Activated T-cell treated with anti-CD3 and anti-CD28 coated beads for 1 hour (primary cell): ENCODE measurements around the gene METTL1.
"Not testable (repeated sequence)": the region's sequence is repeated elsewhere in the genome, so short reads cannot be mapped to it uniquely, and the experiment has no call there.

Experiments
- DNase-seq: peaks from one replicate; pipeline ENCODE4 v3.0.0-alpha.2; 2020; ENCODE audit warnings: low read depth

The METTL1 gene

DNA sequence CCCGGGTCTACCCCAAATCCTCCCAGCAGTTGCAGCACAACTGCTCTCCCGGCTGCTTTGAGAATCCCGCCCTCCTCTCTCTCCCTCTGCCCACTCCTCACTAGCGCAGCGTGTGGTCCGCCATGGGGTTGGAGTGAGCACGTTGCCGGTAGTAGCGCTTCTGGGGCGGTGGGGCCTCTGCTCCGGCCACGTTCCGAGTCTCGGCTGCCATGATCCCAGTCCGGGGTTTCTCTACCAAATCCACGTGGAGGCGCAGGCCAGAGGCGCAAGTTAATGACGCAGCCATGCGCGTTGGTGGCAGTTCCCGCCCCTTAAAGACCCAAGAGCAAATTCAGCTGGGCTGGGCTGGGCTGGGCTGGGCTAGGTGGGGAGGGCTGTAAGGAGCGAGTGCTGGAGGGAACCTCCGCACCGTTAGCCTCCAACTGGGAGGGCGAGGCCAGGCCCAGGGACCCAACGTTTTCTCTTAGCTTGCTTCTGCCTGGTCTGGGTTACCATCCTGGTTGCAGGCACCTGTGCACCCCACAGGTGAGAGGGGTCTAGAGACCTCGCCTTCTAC lies at the start of gene METTL1:
METTL1 (minus strand) TSS at position 233 of the 556 bp plus-strand sequence; CDS start at position 211, 22 bp downstream.
- DNase-seq: peak; percentile 78

DNA sequence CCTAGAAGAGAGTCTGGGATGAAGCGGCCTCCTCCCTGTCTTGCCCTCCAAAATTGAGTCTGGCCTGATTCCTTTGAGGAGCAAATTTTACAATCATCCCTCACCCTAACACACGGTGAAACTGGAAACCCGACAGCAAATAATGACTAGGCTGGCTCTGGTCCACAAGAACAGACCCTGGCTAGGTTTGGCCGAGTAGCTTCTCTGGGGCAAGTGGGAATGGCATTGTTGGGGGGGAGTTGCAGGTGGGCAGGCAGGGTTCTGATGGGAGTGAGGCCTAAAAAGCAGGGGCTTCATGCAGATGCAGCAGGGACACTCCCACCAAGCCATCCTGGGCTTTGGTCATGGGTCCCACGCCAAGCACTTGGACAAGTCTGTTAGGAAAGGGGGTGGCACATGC lies 49.1 kb upstream of the METTL1 start:
- DNase-seq: not testable (repeated sequence)

DNA sequence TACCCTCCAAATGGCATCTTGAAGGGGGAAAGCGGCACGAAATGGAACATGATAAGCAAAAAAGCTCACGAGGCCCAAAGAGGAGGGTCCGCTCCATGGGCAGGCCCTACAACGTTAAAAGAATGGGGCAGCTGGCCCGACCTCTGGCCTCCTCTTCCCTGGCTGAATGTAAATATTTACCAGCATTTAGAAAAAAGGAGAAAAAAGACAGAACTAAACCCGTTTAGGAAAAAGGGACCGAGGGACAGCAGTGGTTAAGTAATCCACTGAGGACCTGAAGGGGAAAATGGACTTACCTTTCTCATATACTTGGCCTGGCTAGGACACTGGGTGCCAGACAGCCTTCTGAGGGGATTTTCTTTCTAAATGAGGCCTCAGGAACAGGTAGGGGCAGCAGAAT lies 48.2 kb upstream of the METTL1 start:
- not testable (repeated sequence) for DNase-seq

DNA sequence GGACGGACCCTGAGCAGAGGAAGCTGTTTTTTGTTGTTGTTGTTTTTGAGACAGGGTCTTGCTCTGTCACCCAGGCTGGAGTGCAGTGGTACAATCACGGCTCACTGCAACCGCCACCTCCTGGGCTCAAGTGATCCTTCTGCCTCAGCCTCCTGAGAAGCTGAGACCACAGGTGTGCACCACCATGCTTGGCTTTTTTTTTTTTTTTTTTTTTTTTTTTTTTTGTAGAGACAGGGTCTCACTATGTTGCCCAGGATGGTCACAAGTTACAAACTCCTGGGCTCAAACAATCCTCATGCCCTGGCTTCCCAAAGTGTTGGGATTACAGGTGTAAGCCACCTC lies 46.1 kb upstream of the METTL1 start:
- DNase-seq: not testable (repeated sequence)

DNA sequence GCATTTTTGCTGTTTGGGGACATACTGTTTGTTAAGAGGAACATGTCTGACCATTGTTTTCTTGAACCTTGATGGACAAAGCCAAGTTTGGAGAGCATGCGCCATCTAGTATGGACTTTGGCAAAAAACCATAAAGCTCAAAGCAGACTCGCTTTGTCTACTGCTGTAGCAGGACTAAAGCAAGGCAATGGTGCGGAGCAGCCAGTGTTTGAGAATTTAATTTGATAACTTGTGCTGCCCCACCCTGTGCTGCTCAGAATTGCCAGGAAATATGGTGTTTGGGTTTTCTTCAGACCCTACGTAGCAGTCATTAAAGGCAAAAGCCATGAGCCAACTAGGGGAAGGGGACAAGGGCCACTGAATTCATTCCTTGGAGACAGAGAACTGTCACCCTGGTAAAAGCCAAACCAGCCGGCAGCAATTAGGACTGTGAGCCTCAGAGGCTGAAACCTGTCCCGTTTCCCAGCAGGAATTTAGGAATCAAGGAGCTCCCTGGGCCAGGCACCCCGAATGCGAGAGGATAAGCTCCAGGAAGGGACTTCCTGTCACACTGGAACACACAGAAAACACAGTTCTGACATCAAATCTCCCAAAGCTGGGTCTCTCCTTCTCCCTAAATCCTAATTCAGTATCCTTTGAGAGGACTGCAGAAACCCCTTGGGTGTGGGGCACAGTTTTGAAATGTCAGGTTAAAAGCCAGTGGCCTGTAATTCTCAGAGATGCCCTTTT lies 45.5 kb upstream of the METTL1 start:
- DNase-seq: no peak

DNA sequence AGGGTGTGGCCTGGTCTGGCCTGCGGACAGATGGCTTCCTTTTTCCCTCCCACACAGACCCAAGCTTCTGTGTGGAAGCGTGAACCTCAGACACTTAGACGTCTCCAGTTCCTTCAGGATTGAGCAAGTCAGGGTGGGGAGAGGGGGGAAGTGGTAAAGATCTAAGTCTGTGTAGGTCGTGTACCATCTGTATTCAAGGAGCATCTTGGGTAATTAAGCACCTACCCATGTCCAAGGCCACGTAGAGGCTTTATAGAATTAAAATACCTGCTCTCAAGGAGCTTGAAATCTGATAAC lies 44.9 kb upstream of the METTL1 start:
- DNase-seq: no peak

DNA sequence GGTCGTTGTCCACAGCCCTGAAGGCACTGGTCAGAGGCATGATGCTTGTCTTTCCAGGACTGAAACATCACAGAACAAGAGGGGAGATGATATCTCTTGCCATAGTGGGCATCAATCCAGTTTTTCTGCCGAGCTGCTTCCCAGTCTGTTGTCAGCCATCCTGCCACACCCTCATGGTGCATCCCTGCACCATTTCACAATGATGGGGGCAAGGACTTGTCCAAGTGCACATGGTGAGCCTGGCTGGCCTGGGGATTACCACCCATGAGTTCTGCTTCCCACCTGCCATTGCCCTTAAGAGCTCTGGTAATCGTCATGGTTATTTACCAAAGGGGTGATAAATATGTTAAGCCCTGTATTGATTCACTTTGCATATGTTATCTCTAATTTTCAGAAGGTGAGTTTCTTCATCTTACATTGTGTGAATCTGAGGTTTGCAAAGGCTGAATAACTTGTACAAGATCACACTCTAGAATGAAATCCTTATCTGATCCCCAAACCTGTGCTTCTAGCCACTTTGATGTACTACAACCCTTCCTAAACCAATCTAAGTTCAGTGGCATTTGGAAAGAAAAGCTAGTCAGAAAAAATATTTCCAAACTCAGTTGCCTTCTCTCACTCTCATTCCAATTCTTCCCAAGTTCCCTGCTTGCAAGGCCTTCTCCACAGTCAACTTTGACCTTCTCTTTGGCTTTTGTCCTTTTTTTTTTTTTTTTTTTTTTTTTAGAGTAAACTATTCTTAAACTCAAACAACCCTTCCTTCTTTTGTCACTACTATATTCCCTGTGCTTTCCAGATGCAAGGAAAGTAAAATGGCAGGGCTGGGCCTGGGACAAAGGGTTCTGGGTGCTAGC lies 44.3 kb upstream of the METTL1 start:
- no peak for DNase-seq

DNA sequence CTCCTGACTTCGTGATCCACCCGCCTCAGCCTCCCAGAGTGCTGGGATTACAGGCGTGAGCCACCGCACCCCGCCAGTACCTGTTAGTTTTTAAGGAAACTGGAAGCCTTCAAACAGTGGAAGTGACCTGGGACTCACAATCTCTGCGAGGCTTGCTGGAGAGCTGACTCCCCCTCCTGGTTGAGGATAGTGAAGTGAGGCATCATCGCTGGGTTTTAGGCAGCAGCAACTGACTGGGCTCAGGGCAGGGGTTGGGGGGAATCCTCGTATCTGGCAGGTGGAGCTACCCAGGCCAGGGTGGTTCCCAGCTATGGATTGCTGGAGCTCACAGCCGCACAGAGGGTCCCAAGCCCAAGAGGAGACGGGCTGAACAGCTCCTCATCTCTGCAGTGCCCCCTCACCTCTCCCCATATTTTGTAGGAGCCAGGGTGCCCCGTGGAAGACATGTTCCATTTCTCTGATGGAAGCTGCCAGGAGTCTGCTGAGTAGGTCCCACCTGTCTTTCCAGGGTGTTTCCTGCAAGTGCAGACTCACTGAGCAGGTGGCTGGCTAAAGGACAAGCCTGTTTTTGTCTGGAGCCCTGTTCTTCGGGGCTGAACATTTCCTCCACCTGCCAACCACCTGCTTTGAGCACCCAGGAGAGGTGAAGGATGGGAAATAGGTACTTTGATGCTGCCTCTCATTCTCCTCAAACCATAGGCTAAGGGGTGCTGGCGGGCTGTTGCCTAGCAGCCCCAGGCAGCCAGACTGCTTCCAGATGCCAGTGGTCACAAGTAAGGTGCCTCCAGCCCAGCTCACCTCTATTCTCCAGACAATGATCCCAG lies 43.5 kb upstream of the METTL1 start:
- no peak for DNase-seq

DNA sequence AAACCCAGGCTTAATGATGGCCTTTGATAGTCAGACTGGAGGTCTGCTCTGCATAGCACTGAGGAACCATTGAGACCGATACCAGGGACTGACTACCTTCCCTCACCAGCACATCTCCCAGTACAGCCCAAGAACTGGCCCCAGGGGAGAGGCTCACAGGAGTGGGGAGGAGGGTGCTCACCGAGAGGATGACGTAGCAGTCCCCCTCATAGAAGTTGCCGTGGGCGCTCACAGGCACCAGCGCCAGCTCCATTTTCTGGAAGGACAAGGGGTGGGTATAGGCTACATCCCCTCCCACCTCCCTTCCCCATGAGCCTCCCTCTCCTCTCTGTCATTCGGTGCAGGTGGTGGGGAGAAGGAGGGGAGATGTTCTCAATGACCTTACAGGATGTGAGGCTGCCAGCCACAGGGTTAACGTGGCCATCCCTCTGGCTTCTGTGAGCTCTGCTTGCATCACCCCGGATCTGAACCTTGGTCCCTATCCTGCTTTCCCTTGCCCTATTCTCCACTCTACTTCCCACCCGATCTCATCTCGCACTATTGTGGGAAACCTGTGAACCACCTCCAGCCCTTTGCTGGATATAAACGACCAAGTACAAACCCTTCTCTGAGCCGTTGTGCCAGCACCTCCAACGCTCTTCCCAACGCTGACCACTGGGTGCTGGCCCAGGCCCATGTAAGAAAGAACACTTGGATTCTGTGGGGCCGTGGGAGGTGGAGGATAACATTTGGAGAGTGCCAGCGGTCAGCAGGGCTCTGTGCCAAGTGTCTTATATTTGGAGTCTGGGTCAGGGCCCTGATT lies 42.3 kb upstream of the METTL1 start:
- DNase-seq: no peak

DNA sequence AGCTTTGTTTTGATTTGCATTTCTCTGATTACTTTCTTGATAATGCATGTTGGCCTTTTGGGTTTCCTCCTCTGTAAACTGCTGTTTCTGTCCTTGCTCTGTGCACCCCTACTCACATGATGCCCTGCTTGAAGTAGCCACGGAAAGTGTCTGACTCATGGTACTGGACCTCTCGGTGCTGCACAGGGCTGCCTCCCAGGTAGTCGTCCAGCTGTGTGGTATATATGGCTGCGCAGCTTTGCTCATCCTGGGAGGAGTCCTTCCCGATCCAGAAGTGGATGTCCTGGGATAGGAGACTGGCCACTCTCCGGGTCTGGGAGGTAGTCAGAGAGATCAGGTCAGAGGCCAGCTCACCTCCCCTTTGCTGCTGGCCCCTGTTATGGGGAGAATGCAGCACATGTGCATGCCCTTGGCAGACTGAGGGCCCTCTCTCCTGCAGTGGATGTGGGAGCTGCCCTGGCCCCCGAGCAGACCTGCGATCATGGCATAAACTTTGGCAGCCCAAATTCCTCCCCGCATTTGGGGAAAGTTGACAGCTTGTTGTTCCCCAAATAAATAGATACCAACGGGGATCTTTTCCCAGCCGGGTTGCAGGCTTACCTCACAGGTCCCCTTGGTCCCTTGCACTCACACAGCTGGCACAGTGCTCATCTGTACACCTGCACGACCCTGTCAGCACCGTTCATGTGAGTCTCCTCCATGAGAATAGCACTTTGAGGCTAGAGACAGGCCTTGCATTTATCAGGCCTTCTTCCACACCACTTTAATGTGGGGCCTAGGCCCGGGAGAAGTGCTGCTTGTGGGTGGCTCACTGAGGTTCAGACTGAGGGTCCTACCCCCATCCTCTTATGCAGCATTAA lies 41.4 kb upstream of the METTL1 start:
- no peak for DNase-seq

DNA sequence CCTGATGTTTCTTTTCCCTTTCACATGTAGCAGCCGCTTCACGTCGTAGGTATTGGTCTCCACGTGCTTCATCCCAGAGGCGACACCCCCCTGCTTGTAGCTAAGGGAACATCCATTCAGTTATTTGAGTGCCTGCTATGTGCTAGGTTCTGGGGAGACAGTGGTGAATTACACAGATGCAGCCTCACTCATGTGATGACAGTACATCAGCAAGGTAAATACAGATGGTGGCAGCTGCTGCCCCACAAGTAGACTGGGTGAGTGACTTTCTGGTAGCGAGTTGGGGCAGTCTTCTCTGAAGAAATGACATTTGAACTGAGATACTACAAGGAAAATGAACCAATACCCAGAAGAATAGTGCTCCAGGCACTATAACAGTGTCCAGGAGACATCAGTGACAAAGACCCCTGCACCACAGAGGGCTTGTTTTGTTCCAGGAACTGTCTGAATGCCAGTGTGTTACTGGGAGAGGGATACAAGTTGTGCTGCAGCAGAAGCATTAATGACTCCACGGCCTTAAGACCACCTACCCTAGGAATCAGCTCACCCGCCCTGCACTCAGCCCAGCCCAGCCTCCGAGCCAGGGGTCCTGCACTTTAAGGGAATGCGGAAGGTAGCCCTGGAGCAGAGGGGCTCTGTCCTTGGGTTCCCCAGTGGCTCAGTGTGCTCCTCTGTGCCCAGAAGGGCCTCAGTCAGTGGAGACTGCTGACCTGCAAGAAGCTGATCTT lies 39.3 kb upstream of the METTL1 start:
- no peak for DNase-seq

DNA sequence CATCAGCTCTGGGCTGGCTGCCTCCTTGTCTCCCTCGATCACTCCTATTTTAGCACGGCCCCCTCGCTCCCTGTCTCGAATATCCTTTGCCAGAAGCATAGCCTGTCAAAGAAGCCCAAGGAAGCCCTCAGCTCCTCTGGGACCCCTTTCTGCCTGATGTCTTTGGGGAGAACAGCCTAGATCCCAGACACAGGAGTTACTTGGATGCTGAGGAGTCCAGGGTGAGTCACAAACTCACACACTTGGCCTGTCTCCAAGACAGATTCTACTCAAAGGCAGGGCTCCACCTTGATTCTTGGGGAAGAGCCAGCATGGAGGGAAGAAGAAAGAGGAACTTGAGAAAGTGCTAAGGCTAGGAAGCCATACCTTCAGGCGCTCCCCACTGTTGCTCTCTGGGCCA lies 38.5 kb upstream of the METTL1 start:
- no peak for DNase-seq

DNA sequence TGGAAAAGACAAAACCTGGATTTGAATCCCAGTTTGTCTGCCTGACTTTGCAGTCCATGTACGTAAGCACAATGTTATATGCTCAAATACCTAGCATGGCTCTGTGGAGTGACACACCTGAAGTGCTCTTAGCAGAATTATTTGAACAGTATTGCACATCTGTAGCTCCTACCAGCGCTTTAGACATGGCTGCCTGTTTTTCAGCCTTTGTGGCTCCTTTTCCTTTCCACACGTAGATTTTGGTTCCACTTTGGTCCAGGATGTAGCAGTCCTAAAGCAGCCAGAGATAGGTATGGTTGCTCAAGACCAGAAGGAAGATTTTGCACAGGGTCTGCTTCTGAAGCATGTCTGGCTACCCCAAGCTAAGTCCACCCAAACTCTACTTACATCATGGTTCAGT lies 37.5 kb upstream of the METTL1 start:
- DNase-seq: no peak

DNA sequence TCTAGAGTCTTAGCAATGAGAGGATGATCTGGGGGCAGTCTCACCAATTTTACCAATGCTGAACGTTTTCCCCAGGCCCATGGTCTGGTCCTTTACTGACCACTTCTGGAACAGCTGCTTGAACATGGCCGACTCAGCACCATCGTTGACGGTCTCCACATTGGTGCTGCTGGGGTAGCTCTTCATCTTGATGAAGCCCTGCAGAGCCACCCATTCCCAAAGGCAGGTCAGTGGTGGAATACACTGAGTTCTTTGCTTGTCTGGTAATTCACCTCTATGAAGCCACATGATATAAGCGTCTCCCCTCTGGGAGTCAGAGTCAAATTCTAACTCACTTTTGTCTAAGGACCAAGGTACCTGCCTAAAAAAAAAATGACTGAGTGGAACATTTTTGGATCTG lies 36.4 kb upstream of the METTL1 start:
- DNase-seq: no peak

DNA sequence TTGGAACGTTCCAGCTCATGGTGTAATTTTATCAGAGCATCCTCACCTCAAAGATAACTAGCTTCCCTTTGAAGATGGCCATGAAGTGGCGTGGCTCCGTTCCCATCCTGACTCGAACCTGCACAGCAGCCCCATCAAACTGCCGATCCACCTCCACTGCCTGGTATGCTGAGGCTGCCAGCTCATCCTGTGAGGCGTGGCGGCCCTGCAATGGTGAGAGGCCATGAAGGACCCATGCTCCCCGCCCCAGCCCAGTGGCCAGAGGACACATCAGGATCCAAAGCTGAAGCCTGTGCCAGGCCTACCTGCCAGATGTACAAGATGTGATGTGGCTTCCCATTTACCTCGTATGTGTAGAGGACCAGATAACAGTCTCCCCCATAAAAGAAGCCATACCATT lies 35.4 kb upstream of the METTL1 start:
- DNase-seq: no peak

DNA sequence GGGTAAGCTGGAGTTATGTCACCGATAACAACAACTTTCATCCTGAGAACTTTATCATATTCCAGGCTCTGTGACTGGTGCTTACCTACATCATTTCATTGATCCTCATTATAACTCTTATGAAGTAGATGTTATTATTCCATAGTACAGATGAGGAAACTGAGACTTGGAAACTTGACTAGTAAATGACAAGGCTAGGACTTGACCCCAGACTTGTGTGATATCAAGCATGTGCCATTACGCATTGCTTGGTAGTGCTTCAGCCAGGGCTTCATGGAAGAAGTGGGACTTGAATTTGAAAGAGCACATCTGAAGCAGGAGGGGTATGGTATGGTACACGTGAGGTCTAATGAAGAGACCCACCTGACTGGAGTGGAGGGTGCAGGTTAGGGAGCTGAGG lies 34.8 kb upstream of the METTL1 start:
- DNase-seq: no peak

DNA sequence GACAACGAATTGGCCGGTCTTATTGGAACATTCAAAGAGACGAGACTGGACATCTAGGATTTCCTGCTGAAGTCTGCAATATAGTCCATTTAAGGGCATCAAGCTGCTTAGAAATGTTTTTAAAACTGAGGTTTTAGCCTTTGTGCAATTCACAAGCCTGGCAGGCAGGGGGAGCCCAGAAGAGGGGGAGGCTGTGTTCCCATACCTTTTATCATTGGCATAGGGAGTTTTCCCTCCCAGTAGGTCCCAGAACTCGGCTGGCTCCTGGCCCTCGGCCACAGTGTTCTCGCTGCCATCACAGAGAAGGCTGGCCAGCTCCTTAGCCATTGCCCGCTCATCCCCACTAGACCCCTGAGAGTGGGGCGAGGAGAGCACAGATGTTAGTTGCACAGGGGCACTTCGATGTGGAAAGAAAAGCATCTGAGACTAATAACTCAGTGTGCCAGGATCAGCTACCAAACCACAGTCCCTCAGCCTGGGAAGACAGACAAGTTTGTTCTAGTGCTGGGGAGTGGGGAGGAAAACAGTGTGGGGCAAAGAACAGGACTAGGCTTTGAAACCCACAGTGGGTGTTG lies 31.5 kb upstream of the METTL1 start:
- DNase-seq: no peak

DNA sequence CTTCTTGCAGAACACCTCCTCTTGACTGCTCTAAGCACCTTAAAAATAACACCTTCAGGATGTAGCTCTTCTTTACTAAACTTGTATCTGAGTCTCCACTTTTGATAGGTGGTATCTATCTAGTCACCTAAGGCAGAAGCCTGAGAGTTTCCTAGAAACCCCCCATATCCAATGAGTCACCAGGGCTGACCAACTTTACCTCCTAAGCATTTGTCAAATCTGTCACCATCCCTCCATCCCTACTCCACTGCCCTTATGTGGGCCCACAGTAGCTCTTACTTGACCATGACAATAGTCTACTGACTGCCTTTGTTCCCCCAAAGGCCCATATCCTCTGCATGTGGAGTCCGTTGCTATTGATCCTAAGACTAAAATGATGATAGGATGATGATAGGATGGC lies 30.7 kb upstream of the METTL1 start:
- no peak for DNase-seq

DNA sequence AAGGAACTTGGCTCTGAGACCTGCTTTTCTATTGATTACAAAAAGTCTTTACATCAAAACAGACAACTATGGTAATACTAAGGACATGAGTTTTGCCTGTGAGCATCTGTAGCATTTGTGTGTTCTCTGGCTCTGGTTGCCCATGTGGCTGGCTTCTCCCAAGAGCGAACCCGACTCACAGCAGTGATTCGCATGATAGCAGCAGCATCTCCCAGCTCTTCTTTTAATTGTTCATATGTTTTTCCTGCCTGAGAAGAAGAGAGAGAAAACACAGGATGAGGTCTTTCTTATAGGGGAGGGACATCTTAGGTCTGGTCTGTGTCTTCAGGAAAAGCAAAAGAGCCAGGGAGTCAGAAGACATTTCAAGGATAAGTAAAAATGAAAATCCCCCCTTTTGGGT lies 29.1 kb upstream of the METTL1 start:
- DNase-seq: no peak

DNA sequence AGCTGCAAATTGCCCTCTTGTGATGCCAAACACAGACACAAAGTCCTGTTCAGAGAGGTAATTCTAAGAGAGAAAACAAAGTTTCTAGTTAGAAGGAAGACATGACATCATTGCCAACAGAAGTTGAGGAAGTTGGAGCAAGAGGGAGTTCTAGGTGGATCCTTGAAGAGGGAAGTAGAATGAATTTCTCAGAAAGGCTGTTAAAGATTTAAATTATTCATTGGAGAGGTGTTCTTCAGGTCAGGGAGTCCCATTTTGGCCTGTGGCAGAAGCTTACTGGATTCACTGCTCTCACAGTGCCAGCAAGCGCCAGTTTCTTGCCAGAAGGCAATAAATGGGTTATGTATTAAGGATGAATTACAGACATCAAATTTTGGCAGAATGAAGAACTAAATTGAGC lies 26.0 kb upstream of the METTL1 start:
- DNase-seq: no peak
